ENCODE results near the gene NBR1. TPM values are rescaled to one million over a fixed set of nuclear protein-coding genes. Genes with fewer than 3 reads are reported as not detected.
A peak's percentile ranks its signal among the peaks of the same experiment; 100 is the strongest.
"Not testable (repeated sequence)": the region's sequence is repeated elsewhere in the genome, so short reads cannot be mapped to it uniquely, and the experiment has no call there.

NBR1 gene
- polyA plus RNA-seq, 3 donors = 40.4 to 88.5 (median 64.0) TPM

- Histone ChIP-seq H3K4me3 (replicated peaks in 1 of 3; ENCODE audit: low read depth in 2 of 3, low read length in 3 of 3) (peak overlapping the region; percentile 76 to 100 (median 78)), H3K27ac (ENCODE audit: low read depth in 1 of 2, low read length in 2 of 2) (peak overlapping the region; percentile 23 to 90), H3K27me3 (ENCODE audit: control insufficient read depth in 2 of 2, insufficient read depth in 2 of 2, low read length in 2 of 2) (no peaks in the 10 kb centered on the region), H3K79me2 (ENCODE audit: insufficient read depth, low read length) (peaks cover 58% of the 10 kb centered on the region), H4K20me1 (ENCODE audit: insufficient read depth, low read length) (no peaks in the 10 kb centered on the region), H3K4me2 (replicated peaks; ENCODE audit: extremely low read depth, low read length, poor library complexity, severe bottlenecking) (peak overlapping the region; percentile 99), H3K4me1 (ENCODE audit: control insufficient read depth in 1 of 2, insufficient read depth in 2 of 2, low read length in 2 of 2) (peaks cover 25 to 30% of the 10 kb centered on the region in 2 donors), H3K9ac (ENCODE audit: insufficient read depth, low read length, poor library complexity, severe bottlenecking) (peak overlapping the region; percentile 67), H3K9me3 (replicated peaks in 1 of 2; ENCODE audit: control insufficient read depth in 1 of 2, insufficient read depth in 1 of 2, low read length in 2 of 2) (no peaks in the 10 kb centered on the region), H2AFZ (ENCODE audit: insufficient read depth, low read depth, low read length, poor library complexity, severe bottlenecking) (peak overlapping the region; percentile 88), H3K36me3 (replicated peaks in 1 of 2; ENCODE audit: control insufficient read depth in 1 of 2, insufficient read depth in 2 of 2, low read length in 2 of 2) (peaks cover 3 to 6% of the 10 kb centered on the region in 2 donors)
- H3K4me3 Mint-ChIP-seq = peak overlapping the region; percentile 97 to 99
- peaks cover 0 to 2% (median 0%) of the 10 kb centered on the region in 7 donors for H3K9me3 Mint-ChIP-seq
- intact Hi-C loops (cut with micrococcal nuclease) = loop anchor here (1.0 to 10.0 kb wide), 4 partner anchors 45 to 111 kb away; partner anchors contain the start of genes NBR1 (in 2 of the 2), RND2 (in 1 of the 2) and VAT1 (in 1 of the 2)
- WGBS (ENCODE audit: insufficient coverage) = 89% methylated on average over 44 of the region's 59 CpGs
- DNase-seq = no peak
- TF ChIP-seq CTCF (IDR thresholded peaks at IDR 0.05) = no peak
- H3K4me1 Mint-ChIP-seq = peaks cover 30% of the 10 kb centered on the region
- H3K36me3 Mint-ChIP-seq = peaks cover 12 to 18% of the 10 kb centered on the region in 2 donors
- peaks cover 0 to 3% (median 0%) of the 10 kb centered on the region in 3 donors for H3K27me3 Mint-ChIP-seq (ENCODE audit: low read depth in 3 of 3)
- peak overlapping the region; percentile 95 to 98 (median 96) for H3K27ac Mint-ChIP-seq
Observed at GRCh38 chr17:43125967-43126910, 44.8 kb upstream of the NBR1 start.

- H3K27ac ChIP-seq (ENCODE audit: low read depth in 1 of 2, low read length in 2 of 2) = no peak overlapping the region
- H3K36me3 ChIP-seq (replicated peaks in 1 of 2; ENCODE audit: control insufficient read depth in 1 of 2, insufficient read depth in 2 of 2, low read length in 2 of 2) = peaks cover 4 to 9% of the 10 kb centered on the region in 2 donors
- H3K9ac ChIP-seq (ENCODE audit: insufficient read depth, low read length, poor library complexity, severe bottlenecking) = no peak overlapping the region
- H2AFZ ChIP-seq (ENCODE audit: insufficient read depth, low read depth, low read length, poor library complexity, severe bottlenecking) = no peak overlapping the region
- peaks cover 0 to 2% (median 0%) of the 10 kb centered on the region in 7 donors for H3K9me3 Mint-ChIP-seq
- H3K79me2 ChIP-seq (ENCODE audit: insufficient read depth, low read length) = peaks cover 58% of the 10 kb centered on the region
- no peak overlapping the region for H3K4me2 ChIP-seq (replicated peaks; ENCODE audit: extremely low read depth, low read length, poor library complexity, severe bottlenecking)
- peaks cover 25 to 30% of the 10 kb centered on the region in 2 donors for H3K4me1 ChIP-seq (ENCODE audit: control insufficient read depth in 1 of 2, insufficient read depth in 2 of 2, low read length in 2 of 2)
- H3K27me3 Mint-ChIP-seq (ENCODE audit: low read depth in 3 of 3) = peaks cover 0 to 3% (median 0%) of the 10 kb centered on the region in 3 donors
- H3K9me3 ChIP-seq (replicated peaks in 1 of 2; ENCODE audit: control insufficient read depth in 1 of 2, insufficient read depth in 1 of 2, low read length in 2 of 2) = no peaks in the 10 kb centered on the region
- no peak for TF ChIP-seq CTCF (IDR thresholded peaks at IDR 0.05)
- DNase-seq = no peak
- 96% methylated on average over 23 of the region's 24 CpGs for WGBS (ENCODE audit: insufficient coverage)
- H3K4me3 ChIP-seq (replicated peaks in 1 of 3; ENCODE audit: low read depth in 2 of 3, low read length in 3 of 3) = no peak overlapping the region
- no peak overlapping the region for H3K4me3 Mint-ChIP-seq
- peak overlapping the region in 1 of 7 donors; percentile 36 for H3K27ac Mint-ChIP-seq
- intact Hi-C loops (cut with micrococcal nuclease) = loop anchor here (10.0 kb wide), 2 partner anchors 102 to 112 kb away; partner anchors contain the start of genes RND2 (in 1 of the 2) and VAT1 (in 1 of the 2)
- H3K36me3 Mint-ChIP-seq = peaks cover 12 to 24% of the 10 kb centered on the region in 2 donors
- H3K27me3 ChIP-seq (ENCODE audit: control insufficient read depth in 2 of 2, insufficient read depth in 2 of 2, low read length in 2 of 2) = no peaks in the 10 kb centered on the region
- peaks cover 30% of the 10 kb centered on the region for H3K4me1 Mint-ChIP-seq
- no peaks in the 10 kb centered on the region for H4K20me1 ChIP-seq (ENCODE audit: insufficient read depth, low read length)
Observed at GRCh38 chr17:43126911-43127290, 44.1 kb upstream of the NBR1 start.

- Histone ChIP-seq H3K4me1 (ENCODE audit: control insufficient read depth in 1 of 2, insufficient read depth in 2 of 2, low read length in 2 of 2) (peaks cover 25 to 30% of the 10 kb centered on the region in 2 donors), H3K36me3 (replicated peaks in 1 of 2; ENCODE audit: control insufficient read depth in 1 of 2, insufficient read depth in 2 of 2, low read length in 2 of 2) (peaks cover 5 to 14% of the 10 kb centered on the region in 2 donors), H3K79me2 (ENCODE audit: insufficient read depth, low read length) (peaks cover 58% of the 10 kb centered on the region)
- not testable (repeated sequence) for H3K27me3 Mint-ChIP-seq (ENCODE audit: low read depth in 3 of 3); H3K9ac ChIP-seq (ENCODE audit: insufficient read depth, low read length, poor library complexity, severe bottlenecking); H2AFZ ChIP-seq (ENCODE audit: insufficient read depth, low read depth, low read length, poor library complexity, severe bottlenecking); H3K27me3 ChIP-seq (ENCODE audit: control insufficient read depth in 2 of 2, insufficient read depth in 2 of 2, low read length in 2 of 2); H4K20me1 ChIP-seq (ENCODE audit: insufficient read depth, low read length); H3K9me3 Mint-ChIP-seq; H3K4me3 Mint-ChIP-seq; DNase-seq; H3K9me3 ChIP-seq (replicated peaks in 1 of 2; ENCODE audit: control insufficient read depth in 1 of 2, insufficient read depth in 1 of 2, low read length in 2 of 2); H3K27ac ChIP-seq (ENCODE audit: low read depth in 1 of 2, low read length in 2 of 2); H3K4me3 ChIP-seq (replicated peaks in 1 of 3; ENCODE audit: low read depth in 2 of 3, low read length in 3 of 3); H3K4me2 ChIP-seq (replicated peaks; ENCODE audit: extremely low read depth, low read length, poor library complexity, severe bottlenecking)
- peaks cover 13 to 27% of the 10 kb centered on the region in 2 donors for H3K36me3 Mint-ChIP-seq
- H3K27ac Mint-ChIP-seq = peak overlapping the region in 3 of 7 donors; percentile 12 to 36 (median 26)
- peaks cover 30% of the 10 kb centered on the region for H3K4me1 Mint-ChIP-seq
- intact Hi-C loops (cut with micrococcal nuclease) = loop anchor here (10.0 kb wide), 2 partner anchors 103 to 113 kb away; partner anchors contain the start of genes RND2 (in 1 of the 2) and VAT1 (in 1 of the 2)
- WGBS (ENCODE audit: insufficient coverage) = no CpG with 5 or more reads among the region's 6 CpGs
Observed at GRCh38 chr17:43127333-43127876, 43.6 kb upstream of the NBR1 start.

All from CD14-positive monocyte (primary cell).